ENCODE measurements around the gene NUP153.

Gene NUP153

GRCh38 chr6:17665132-17665531 is 41.6 kb downstream of the NUP153 start:
- Histone ChIP-seq H3K27me3 (ENCODE audit: control insufficient read depth, insufficient read depth, low read length, poor library complexity, severe bottlenecking) (no peaks in the 10 kb centered on the region), H3K36me3 (ENCODE audit: control insufficient read depth, insufficient read depth, low read length) (peaks cover 47% of the 10 kb centered on the region), H3K9me3 (ENCODE audit: control insufficient read depth, low read length) (no peaks in the 10 kb centered on the region)

GRCh38 chr6:17663226-17663625 is 43.5 kb downstream of the NUP153 start:
- H3K36me3 ChIP-seq (ENCODE audit: control insufficient read depth, insufficient read depth, low read length), result peaks cover 30% of the 10 kb centered on the region
- no peaks in the 10 kb centered on the region for H3K27me3 ChIP-seq (ENCODE audit: control insufficient read depth, insufficient read depth, low read length, poor library complexity, severe bottlenecking)
- 91 to 95% methylated on average over 4 of the region's 4 CpGs for WGBS, 2 experiments

More at GRCh38 chr6:17665132-17665531, 41.6 kb downstream of the NUP153 start:
- H3K4me1 ChIP-seq (ENCODE audit: control insufficient read depth, insufficient read depth, low read length), result no peaks in the 10 kb centered on the region
- H3K27ac ChIP-seq (ENCODE audit: insufficient read depth, low read depth, low read length, poor library complexity, severe bottlenecking), result no peak overlapping the region
- WGBS, 2 experiments, result 100% methylated on average over 1 of the region's 1 CpG
- H3K4me3 ChIP-seq (ENCODE audit: insufficient read depth, low read depth, low read length), result no peak overlapping the region

GRCh38 chr6:17662585-17662984 is 44.1 kb downstream of the NUP153 start:
- no peak overlapping the region for H3K4me3 ChIP-seq (ENCODE audit: insufficient read depth, low read depth, low read length)
- peaks cover 30% of the 10 kb centered on the region for H3K36me3 ChIP-seq (ENCODE audit: control insufficient read depth, insufficient read depth, low read length)
- H3K4me1 ChIP-seq (ENCODE audit: control insufficient read depth, insufficient read depth, low read length), result no peaks in the 10 kb centered on the region
- no peaks in the 10 kb centered on the region for H3K27me3 ChIP-seq (ENCODE audit: control insufficient read depth, insufficient read depth, low read length, poor library complexity, severe bottlenecking)
- no peak overlapping the region for H3K27ac ChIP-seq (ENCODE audit: insufficient read depth, low read depth, low read length, poor library complexity, severe bottlenecking)
- no peaks in the 10 kb centered on the region for H3K9me3 ChIP-seq (ENCODE audit: control insufficient read depth, low read length)
- WGBS, 2 experiments, result 88 to 98% methylated on average over 1 to 2 of the region's 2 CpGs

More at GRCh38 chr6:17663226-17663625, 43.5 kb downstream of the NUP153 start:
- H3K4me3 ChIP-seq (ENCODE audit: insufficient read depth, low read depth, low read length), result no peak overlapping the region
- H3K4me1 ChIP-seq (ENCODE audit: control insufficient read depth, insufficient read depth, low read length), result no peaks in the 10 kb centered on the region
- no peaks in the 10 kb centered on the region for H3K9me3 ChIP-seq (ENCODE audit: control insufficient read depth, low read length)
- H3K27ac ChIP-seq (ENCODE audit: insufficient read depth, low read depth, low read length, poor library complexity, severe bottlenecking), result no peak overlapping the region

GRCh38 chr6:17656644-17657043 is 50.1 kb downstream of the NUP153 start:
- Histone ChIP-seq H3K36me3 (ENCODE audit: control insufficient read depth, insufficient read depth, low read length) (peaks cover 16% of the 10 kb centered on the region), H3K9me3 (ENCODE audit: control insufficient read depth, low read length) (no peaks in the 10 kb centered on the region), H3K4me3 (ENCODE audit: insufficient read depth, low read depth, low read length) (no peak overlapping the region), H3K27me3 (ENCODE audit: control insufficient read depth, insufficient read depth, low read length, poor library complexity, severe bottlenecking) (no peaks in the 10 kb centered on the region), H3K4me1 (ENCODE audit: control insufficient read depth, insufficient read depth, low read length) (no peaks in the 10 kb centered on the region), H3K27ac (ENCODE audit: insufficient read depth, low read depth, low read length, poor library complexity, severe bottlenecking) (no peak overlapping the region)
- 94 to 95% methylated on average over 2 of the region's 3 CpGs for WGBS, 2 experiments

GRCh38 chr6:17656092-17656491 is 50.6 kb downstream of the NUP153 start:
- Histone ChIP-seq H3K36me3 (ENCODE audit: control insufficient read depth, insufficient read depth, low read length) (peaks cover 14% of the 10 kb centered on the region), H3K4me1 (ENCODE audit: control insufficient read depth, insufficient read depth, low read length) (no peaks in the 10 kb centered on the region), H3K9me3 (ENCODE audit: control insufficient read depth, low read length) (no peaks in the 10 kb centered on the region), H3K4me3 (ENCODE audit: insufficient read depth, low read depth, low read length) (no peak overlapping the region), H3K27ac (ENCODE audit: insufficient read depth, low read depth, low read length, poor library complexity, severe bottlenecking) (no peak overlapping the region), H3K27me3 (ENCODE audit: control insufficient read depth, insufficient read depth, low read length, poor library complexity, severe bottlenecking) (no peaks in the 10 kb centered on the region)
- 89 to 100% methylated on average over 1 of the region's 1 CpG for WGBS, 2 experiments

- Histone ChIP-seq H3K36me3 (ENCODE audit: control insufficient read depth, insufficient read depth, low read length) (peaks cover 13% of the 10 kb centered on the region), H3K9me3 (ENCODE audit: control insufficient read depth, low read length) (no peaks in the 10 kb centered on the region), H3K27me3 (ENCODE audit: control insufficient read depth, insufficient read depth, low read length, poor library complexity, severe bottlenecking) (no peaks in the 10 kb centered on the region), H3K27ac (ENCODE audit: insufficient read depth, low read depth, low read length, poor library complexity, severe bottlenecking) (no peak overlapping the region), H3K4me1 (ENCODE audit: control insufficient read depth, insufficient read depth, low read length) (no peaks in the 10 kb centered on the region), H3K4me3 (ENCODE audit: insufficient read depth, low read depth, low read length) (no peak overlapping the region)
- WGBS, 2 experiments, result 78 to 91% methylated on average over 4 to 5 of the region's 5 CpGs
Observed at GRCh38 chr6:17653198-17653882, 53.4 kb downstream of the NUP153 start.

- Histone ChIP-seq H3K36me3 (ENCODE audit: control insufficient read depth, insufficient read depth, low read length) (peaks cover 23% of the 10 kb centered on the region), H3K27ac (ENCODE audit: insufficient read depth, low read depth, low read length, poor library complexity, severe bottlenecking) (no peak overlapping the region), H3K9me3 (ENCODE audit: control insufficient read depth, low read length) (no peaks in the 10 kb centered on the region), H3K4me3 (ENCODE audit: insufficient read depth, low read depth, low read length) (no peak overlapping the region), H3K27me3 (ENCODE audit: control insufficient read depth, insufficient read depth, low read length, poor library complexity, severe bottlenecking) (no peaks in the 10 kb centered on the region), H3K4me1 (ENCODE audit: control insufficient read depth, insufficient read depth, low read length) (no peaks in the 10 kb centered on the region)
- WGBS, 2 experiments, result 94 to 98% methylated on average over 3 of the region's 3 CpGs
Observed at GRCh38 chr6:17650656-17651309, 55.9 kb downstream of the NUP153 start.

GRCh38 chr6:17648745-17649144 is 58.0 kb downstream of the NUP153 start:
- H3K27me3 ChIP-seq (ENCODE audit: control insufficient read depth, insufficient read depth, low read length, poor library complexity, severe bottlenecking), result no peaks in the 10 kb centered on the region
- no peaks in the 10 kb centered on the region for H3K9me3 ChIP-seq (ENCODE audit: control insufficient read depth, low read length)
- H3K4me1 ChIP-seq (ENCODE audit: control insufficient read depth, insufficient read depth, low read length), result no peaks in the 10 kb centered on the region
- H3K36me3 ChIP-seq (ENCODE audit: control insufficient read depth, insufficient read depth, low read length), result peaks cover 39% of the 10 kb centered on the region
- no peak overlapping the region for H3K27ac ChIP-seq (ENCODE audit: insufficient read depth, low read depth, low read length, poor library complexity, severe bottlenecking)
- 91 to 99% methylated on average over 3 of the region's 3 CpGs for WGBS, 2 experiments
- H3K4me3 ChIP-seq (ENCODE audit: insufficient read depth, low read depth, low read length), result no peak overlapping the region

- no peak overlapping the region for H3K4me3 ChIP-seq (ENCODE audit: insufficient read depth, low read depth, low read length)
Observed at GRCh38 chr6:17640477-17640917, 66.2 kb downstream of the NUP153 start.

GRCh38 chr6:17638212-17638715 is 68.5 kb downstream of the NUP153 start:
- no peaks in the 10 kb centered on the region for H3K27me3 ChIP-seq (ENCODE audit: control insufficient read depth, insufficient read depth, low read length, poor library complexity, severe bottlenecking)
- H3K27ac ChIP-seq (ENCODE audit: insufficient read depth, low read depth, low read length, poor library complexity, severe bottlenecking), result no peak overlapping the region
- H3K36me3 ChIP-seq (ENCODE audit: control insufficient read depth, insufficient read depth, low read length), result peaks cover 59% of the 10 kb centered on the region
- no peaks in the 10 kb centered on the region for H3K4me1 ChIP-seq (ENCODE audit: control insufficient read depth, insufficient read depth, low read length)
- H3K9me3 ChIP-seq (ENCODE audit: control insufficient read depth, low read length), result no peaks in the 10 kb centered on the region
- 100% methylated on average over 1 of the region's 2 CpGs; no CpG with 5 or more reads in 1 of the 2 experiments for WGBS, 2 experiments
- no peak overlapping the region for H3K4me3 ChIP-seq (ENCODE audit: insufficient read depth, low read depth, low read length)

More at GRCh38 chr6:17640477-17640917, 66.2 kb downstream of the NUP153 start:
- Histone ChIP-seq H3K27ac (ENCODE audit: insufficient read depth, low read depth, low read length, poor library complexity, severe bottlenecking) (no peak overlapping the region), H3K27me3 (ENCODE audit: control insufficient read depth, insufficient read depth, low read length, poor library complexity, severe bottlenecking) (no peaks in the 10 kb centered on the region), H3K36me3 (ENCODE audit: control insufficient read depth, insufficient read depth, low read length) (peaks cover 64% of the 10 kb centered on the region), H3K4me1 (ENCODE audit: control insufficient read depth, insufficient read depth, low read length) (no peaks in the 10 kb centered on the region), H3K9me3 (ENCODE audit: control insufficient read depth, low read length) (no peaks in the 10 kb centered on the region)
- WGBS, 2 experiments, result 92 to 93% methylated on average over 3 of the region's 3 CpGs

Measured in ectodermal cell (in vitro differentiated cells).